ENCODE measurements around the gene GRIN3B. TPM values are rescaled to one million over a fixed set of nuclear protein-coding genes. Genes with fewer than 3 reads are reported as not detected.

The GRIN3B gene
- total RNA-seq, 1 donor, result 0.81 TPM

DNA sequence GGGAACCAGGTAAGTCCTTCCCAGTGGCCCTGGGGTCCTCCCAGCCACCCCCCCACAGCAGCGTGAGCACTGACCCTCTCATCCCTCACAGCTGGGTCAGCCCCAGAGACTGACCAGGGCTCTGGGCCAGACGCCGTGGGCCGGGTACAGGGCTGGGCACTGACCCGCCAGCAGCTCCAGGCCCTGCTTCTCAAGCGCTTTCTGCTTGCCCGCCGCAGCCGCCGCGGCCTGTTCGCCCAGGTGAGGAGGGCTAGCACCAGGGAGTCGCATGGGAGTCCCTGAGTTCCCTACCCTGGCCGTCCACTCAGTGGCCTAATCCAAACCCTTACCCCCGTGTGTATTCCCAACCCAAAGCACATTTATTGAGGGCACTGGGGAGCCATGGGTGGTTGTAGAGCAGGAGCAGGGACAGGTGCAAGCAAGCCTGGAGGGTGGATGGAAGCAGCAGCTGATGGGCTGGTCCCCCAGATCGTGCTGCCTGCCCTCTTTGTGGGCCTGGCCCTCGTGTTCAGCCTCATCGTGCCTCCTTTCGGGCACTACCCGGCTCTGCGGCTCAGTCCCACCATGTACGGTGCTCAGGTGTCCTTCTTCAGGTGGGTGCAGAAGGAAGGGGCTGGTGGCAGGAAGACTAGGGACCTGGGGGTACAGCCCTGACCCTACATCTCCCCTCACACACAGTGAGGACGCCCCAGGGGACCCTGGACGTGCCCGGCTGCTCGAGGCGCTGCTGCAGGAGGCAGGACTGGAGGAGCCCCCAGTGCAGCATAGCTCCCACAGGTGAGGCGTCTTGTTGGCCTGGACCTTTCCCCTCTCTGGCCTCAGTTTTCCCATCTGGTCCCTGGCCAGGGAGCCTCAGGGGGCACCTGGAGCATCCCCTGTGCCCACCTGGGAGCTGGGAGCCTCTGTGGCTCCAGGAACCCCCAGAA is 54.1 kb downstream of the GRIN3B start:
- no peak for DNase-seq (ENCODE audit: low read depth in 2 of 3, low spot score in 2 of 3)

DNA sequence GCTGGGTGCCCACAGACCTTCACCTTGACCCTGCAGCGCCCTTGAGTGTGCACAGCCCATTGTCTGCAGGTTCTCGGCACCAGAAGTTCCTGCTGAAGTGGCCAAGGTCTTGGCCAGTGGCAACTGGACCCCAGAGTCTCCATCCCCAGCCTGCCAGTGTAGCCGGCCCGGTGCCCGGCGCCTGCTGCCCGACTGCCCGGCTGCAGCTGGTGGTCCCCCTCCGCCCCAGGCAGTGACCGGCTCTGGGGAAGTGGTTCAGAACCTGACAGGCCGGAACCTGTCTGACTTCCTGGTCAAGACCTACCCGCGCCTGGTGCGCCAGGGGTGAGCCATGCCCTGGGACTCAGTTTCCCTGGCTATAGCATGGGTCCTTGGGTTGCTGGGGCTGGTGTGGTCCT is 54.8 kb downstream of the GRIN3B start:
- no peak for DNase-seq (ENCODE audit: low read depth in 2 of 3, low spot score in 2 of 3)

DNA sequence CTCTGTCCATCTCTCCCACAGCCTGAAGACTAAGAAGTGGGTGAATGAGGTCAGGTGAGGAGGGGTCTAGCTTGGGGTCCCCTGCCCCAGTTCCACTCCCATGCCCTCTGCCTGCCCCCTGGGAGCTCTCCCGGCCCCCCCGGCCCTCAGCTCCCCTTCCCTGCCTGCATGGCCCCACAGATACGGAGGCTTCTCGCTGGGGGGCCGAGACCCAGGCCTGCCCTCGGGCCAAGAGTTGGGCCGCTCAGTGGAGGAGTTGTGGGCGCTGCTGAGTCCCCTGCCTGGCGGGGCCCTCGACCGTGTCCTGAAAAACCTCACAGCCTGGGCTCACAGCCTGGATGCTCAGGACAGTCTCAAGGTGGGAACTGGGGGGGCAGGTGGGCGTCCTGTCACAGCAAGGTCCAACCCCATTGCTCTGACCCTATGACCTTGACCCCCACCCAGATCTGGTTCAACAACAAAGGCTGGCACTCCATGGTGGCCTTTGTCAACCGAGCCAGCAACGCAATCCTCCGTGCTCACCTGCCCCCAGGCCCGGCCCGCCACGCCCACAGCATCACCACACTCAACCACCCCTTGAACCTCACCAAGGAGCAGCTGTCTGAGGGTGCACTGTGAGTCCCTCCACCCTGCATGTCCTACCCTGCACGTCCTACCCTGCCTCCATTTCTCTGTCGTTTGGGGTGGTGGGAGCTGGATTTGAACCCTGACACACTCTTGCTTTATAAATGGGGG is 55.8 kb downstream of the GRIN3B start:
- no peak for DNase-seq (ENCODE audit: low read depth in 2 of 3, low spot score in 2 of 3)

DNA sequence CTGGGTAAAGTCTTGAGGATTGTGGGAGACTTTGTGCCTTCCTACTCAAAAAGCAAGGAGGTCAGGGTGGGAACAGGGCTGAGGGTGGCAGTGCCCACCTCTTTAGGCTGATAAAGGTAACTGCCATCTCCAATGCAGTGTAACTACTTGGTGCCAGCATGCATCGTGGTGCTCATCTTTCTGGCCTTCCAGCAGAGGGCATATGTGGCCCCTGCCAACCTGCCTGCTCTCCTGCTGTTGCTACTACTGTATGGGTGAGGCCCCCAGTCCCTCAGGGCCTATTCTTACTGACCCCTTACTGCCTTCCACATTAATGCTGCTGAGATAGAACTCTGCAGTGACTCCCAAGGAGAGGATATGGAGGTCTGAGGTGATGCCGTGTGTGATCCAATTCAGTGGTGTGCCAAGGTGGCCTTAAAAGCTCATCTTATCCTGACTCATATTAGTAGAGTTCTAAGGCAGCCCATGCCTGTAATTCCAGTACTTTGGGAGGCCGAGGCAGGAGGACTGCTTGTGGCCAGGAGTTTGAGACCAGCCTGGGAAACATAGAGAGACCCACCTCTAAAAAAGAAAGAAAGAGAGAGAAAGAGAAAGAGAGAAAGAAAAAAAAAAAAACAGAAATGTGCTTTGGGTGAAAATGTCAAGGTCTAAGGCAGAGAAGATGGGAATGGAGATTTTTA is 57.1 kb downstream of the GRIN3B start:
- DNase-seq (ENCODE audit: low read depth in 2 of 3, low spot score in 2 of 3), result peak in 2 of 3 donors; percentile 65 to 75

DNA sequence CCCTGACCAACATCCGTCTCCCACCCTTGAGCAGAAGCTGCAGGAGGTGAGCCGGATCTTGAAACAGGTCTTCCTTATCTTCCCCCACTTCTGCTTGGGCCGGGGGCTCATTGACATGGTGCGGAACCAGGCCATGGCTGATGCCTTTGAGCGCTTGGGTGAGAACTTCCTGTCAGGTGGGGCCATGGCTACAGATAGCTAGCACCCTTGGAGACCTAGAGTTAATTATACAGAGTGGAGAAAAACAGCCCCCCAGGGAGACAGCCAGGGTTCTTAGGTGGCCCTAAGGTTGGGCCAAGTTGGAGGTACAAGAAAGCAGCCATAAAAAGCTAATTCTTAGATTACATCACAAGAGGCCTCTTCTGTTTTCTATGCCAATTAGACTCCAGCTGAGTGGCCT is 57.9 kb downstream of the GRIN3B start:
- DNase-seq (ENCODE audit: low read depth in 2 of 3, low spot score in 2 of 3), result no peak

Small RNA genes lying within 50 kb of the gene (small RNA-seq; reads per million reads assigned to genes)
- gene RNU6-2, result 33.3 reads per million, percentile 95 among the genes with 10 or more reads in this experiment

Other genes starting within 250 kb of the GRIN3B start
- 0.27 TPM for gene MISP, start 249.3 kb upstream of the GRIN3B start, total RNA-seq
- 348 TPM for gene PTBP1, start 203.0 kb upstream of the GRIN3B start, total RNA-seq
- gene PLPPR3, start 178.5 kb upstream of the GRIN3B start, total RNA-seq, result 5.9 TPM
- gene AZU1, start 172.6 kb upstream of the GRIN3B start, total RNA-seq, result 5.4 TPM
- 34.7 TPM for gene PRTN3, start 159.4 kb upstream of the GRIN3B start, total RNA-seq
- 11.0 TPM for gene ELANE, start 148.1 kb upstream of the GRIN3B start, total RNA-seq
- gene CFD, start 140.8 kb upstream of the GRIN3B start, total RNA-seq, result 9.4 TPM
- 78.4 TPM for gene MED16, start 107.2 kb upstream of the GRIN3B start, total RNA-seq
- gene RNU6-9, start 106.9 kb upstream of the GRIN3B start, total RNA-seq, result not detected
- 122 TPM for gene R3HDM4, start 87.2 kb upstream of the GRIN3B start, total RNA-seq
- gene KISS1R, start 83.1 kb upstream of the GRIN3B start, total RNA-seq, result 1.3 TPM
- 37.2 TPM for gene ARID3A, start 74.4 kb upstream of the GRIN3B start, total RNA-seq
- gene WDR18, start 16.1 kb upstream of the GRIN3B start, total RNA-seq, result 100 TPM
- 148 TPM for gene TMEM259, start 20.7 kb downstream of the GRIN3B start, total RNA-seq
- not detected for gene RNU6-2, start 21.1 kb downstream of the GRIN3B start, total RNA-seq
- 236 TPM for gene CNN2, start 26.2 kb downstream of the GRIN3B start, total RNA-seq
- gene ABCA7, start 39.7 kb downstream of the GRIN3B start, total RNA-seq, result 42.5 TPM
- gene ARHGAP45, start 66.7 kb downstream of the GRIN3B start, total RNA-seq, result 217 TPM
- gene POLR2E, start 95.0 kb downstream of the GRIN3B start, total RNA-seq, result 107 TPM
- 316 TPM for gene GPX4, start 103.6 kb downstream of the GRIN3B start, total RNA-seq
- 60.3 TPM for gene SBNO2, start 173.8 kb downstream of the GRIN3B start, total RNA-seq
- 104 TPM for gene STK11, start 205.4 kb downstream of the GRIN3B start, total RNA-seq
- gene CBARP, start 237.6 kb downstream of the GRIN3B start, total RNA-seq, result 0.27 TPM
- 52.2 TPM for gene ATP5F1D, start 241.3 kb downstream of the GRIN3B start, total RNA-seq
- gene MIDN, start 248.2 kb downstream of the GRIN3B start, total RNA-seq, result 64.9 TPM